Activated gamma-delta T cell treated with anti-CD3 and anti-CD28 coated beads, Interleukin-2, amount 50 U/mL, for 16 hours (primary cell): ENCODE results near the gene TGFBRAP1.

Experiments used
- DNase-seq: peaks from one replicate; pipeline ENCODE4 v3.0.0-alpha.2; 2020; ENCODE audit warnings: low read depth

Gene TGFBRAP1

GRCh38 chr2:105313877-105314276, 15.7 kb downstream of the TGFBRAP1 start:
- no peak for DNase-seq

DNA sequence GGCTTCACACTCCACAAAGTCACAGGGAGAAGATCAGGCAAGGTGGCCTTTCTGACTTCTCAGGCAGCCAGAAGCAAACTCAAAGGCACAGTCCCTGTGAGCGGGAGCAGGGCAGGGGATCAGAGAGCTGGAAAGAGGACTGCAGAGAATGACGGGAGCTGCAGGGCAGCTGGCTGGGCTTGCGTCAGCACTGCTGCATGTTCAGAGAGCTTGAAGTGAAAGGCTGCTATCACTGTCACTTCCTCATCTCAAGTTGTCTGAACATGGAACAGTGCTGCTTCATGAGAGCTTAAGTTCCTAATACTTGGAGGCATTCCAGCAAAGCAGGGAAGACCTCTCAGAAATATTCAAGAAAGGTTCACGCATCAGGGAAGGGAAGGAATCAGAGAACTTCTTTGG, 20.4 kb downstream of the TGFBRAP1 start:
- no peak for DNase-seq

DNA sequence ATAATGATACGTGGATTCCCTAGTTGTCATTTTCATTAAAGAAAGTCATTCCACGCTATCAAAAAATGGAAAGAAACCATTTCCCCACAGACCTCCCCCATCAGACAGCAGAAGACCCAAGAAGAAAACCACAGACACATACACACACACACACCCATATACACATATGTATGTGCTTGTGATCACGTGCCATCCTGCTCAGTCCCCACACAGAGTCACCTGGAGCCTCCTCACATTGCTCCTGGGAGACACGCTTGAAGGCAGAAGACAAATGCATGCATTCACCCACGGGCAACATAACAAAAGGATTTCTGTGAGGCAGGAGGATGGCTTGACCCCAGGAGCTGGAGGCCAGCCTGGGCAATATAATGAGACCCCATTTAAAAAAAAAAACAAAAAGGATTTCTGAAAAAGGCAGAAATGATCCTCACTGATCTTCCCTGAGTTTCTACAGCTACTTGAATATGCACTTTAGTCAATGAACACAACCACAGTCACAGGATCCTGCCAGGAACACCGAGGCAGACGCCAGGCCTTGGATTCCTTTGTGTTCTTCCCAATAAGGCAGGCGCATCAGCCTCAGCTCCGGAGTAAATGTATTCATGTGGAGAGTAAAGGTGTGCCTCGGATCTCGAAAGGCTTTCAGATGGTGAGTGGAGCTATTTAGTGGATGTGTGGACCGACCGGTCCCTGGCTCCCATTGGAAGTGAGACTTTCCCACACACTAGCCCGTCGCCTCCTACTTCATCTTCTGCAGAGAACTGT, 21.0 kb downstream of the TGFBRAP1 start:
- DNase-seq = no peak

- no peak for DNase-seq
Measured at GRCh38 chr2:105307962-105308361, 21.6 kb downstream of the TGFBRAP1 start.

DNA sequence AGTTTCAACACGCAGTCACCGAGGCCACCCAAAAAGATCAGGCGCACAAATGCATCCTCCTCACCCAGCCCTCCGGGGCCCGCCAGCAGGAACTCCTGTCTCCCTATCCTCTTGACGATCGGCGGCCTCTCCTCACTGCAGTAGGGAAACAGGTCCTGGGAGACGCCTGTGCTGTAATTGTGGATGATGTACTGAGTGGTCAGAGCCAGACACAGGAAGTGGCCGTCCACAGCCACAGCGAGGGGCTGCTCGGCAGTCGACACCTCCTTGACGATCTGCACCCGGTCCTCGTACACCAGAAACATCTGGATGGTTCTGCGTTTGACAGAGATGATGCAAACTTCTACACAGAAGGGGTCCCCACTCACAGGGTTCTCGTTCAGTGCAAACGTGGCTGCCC, 22.0 kb downstream of the TGFBRAP1 start:
- DNase-seq = no peak

GRCh38 chr2:105307146-105307545, 22.4 kb downstream of the TGFBRAP1 start:
- DNase-seq = no peak

DNA sequence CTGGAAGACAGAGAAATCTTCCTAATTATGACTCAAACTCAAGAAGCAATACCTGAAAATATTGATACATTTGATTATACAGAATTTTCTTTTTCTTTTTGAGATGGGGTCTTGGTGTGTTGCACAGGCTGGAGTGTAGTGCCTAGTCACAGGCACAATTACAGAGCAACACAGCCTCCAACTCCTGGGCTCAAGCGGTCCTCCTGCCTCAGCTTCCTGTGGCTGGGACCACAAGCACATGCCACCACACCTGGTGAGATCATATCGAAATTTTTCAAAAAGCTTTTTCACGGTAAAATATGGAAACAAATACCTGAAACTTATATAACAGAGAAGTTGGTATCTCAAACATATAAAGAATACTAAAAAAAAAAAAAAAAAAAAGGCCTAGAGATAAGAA, 27.9 kb downstream of the TGFBRAP1 start:
- no peak for DNase-seq

DNA sequence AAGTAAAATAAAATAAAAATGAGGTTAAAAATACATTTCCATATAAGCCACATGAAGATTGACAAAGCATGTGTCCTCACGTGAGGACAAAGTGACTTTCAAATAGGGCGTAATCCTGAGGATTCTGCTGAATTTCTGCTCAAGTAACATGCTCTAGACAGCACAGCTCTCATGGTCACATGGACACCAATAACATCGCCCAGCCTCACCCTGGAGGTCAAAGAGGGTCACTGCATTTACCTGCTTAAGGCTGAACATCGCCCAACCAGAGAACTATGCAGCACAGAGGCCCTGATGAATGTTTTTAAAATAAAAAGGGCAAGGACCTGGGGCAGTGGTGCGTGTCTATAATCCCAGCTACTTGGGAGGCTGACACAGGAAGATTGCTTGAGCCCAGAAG, 30.2 kb downstream of the TGFBRAP1 start:
- no peak for DNase-seq

GRCh38 chr2:105298017-105298416, 31.5 kb downstream of the TGFBRAP1 start:
- no peak for DNase-seq

DNA sequence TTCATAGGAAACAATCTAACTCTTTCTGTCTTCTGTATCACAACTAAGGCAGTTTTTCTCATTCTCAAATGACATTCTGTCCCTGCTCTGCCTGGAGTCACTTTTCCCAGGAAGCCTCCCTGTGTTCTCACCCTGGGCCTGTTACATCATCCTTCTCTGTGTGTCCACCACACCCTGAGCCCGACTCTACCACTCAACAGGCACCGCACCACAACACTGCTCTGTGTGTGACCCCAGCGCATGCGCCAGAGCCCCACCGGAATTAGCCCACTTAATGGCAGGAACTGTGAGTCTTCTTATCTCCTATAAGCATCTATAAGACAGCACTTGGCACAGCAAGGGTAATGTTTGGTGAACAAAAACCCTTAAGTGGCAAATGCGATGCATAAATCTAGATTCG, 32.3 kb downstream of the TGFBRAP1 start:
- no peak for DNase-seq

DNA sequence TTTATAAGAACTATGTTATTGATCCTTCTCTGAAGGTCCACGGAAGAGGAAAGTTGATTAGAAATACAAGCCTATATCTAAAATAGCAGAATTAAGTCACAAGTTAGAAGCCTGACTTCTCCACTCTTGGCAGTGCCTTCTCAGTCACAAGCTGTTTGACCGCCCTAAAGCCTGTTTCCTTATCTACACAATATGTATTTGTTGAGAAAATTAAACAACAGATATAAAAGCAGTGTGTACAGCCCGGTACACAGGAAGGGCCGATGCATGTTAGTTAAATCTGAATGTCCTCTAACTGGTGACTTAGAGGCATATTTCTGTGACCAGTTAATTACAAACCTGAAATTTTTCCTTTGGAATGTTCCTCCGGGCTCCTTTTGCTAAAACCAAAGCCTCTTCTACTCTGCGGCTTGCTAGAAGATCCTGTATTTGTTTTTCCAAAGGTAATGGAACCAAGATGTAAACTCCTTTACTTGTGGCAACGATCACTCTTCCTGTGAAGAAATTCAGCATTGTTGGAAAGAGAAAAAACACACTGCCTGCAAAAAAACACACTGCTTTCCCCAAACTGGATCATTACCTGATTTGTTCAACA, 33.4 kb downstream of the TGFBRAP1 start:
- DNase-seq = no peak

DNA sequence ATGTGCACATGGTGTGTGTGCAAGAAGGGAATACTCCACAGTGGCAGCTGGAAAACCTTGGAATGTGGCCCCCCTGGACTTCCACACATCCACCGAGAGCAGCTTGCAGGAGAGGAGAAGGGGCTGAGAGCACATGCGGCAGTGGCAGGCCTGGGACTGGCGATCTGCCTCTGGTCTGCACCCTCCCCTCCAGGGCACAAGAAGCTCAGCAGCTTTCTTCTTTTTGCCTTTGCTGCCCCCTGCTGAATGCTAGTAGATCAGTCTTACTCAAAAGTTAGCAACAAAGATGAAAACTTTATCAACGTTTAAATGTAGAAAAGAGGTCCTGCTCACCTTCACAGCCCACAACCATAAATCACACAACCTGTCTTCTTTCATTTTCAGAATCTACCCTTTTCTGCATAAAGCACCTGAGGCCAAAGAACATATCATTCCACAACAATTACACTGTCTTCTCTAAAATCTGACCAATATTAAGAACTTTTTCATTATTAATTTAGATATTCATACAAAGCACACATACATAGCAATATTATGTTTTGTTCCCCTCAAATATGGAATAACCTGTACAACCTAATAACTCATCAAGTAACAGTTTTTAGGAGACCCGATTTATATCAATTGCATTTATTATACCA, 34.6 kb downstream of the TGFBRAP1 start:
- no peak for DNase-seq

GRCh38 chr2:105294046-105294445, 35.5 kb downstream of the TGFBRAP1 start:
- DNase-seq = no peak

GRCh38 chr2:105291981-105292380, 37.6 kb downstream of the TGFBRAP1 start:
- DNase-seq = no peak

- DNase-seq = no peak
Measured at GRCh38 chr2:105290981-105291660, 38.4 kb downstream of the TGFBRAP1 start.

- no peak for DNase-seq
Measured at GRCh38 chr2:105288133-105288532, 41.4 kb downstream of the TGFBRAP1 start.

GRCh38 chr2:105287692-105288091, 41.8 kb downstream of the TGFBRAP1 start:
- DNase-seq = no peak

DNA sequence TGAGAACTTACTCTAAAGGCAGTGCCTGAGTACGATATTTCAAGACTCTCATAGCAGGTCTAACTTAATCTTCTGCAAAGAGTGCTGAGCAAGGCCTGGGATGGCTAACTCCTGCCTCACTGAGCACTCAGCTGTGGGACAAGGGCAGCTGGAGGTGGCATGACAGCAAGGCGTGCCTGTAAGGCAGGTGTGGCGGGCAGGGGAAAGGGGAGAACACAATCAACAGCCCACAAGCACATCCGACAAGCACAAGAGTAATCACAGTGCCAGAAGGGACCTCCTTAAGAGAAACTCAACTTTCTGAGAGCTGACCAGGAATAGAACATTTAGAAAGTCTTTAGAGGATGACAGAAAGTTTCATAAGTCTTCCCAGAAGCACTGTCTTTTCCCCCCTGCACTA, 46.0 kb downstream of the TGFBRAP1 start:
- no peak for DNase-seq

GRCh38 chr2:105280281-105280680, 49.3 kb downstream of the TGFBRAP1 start:
- DNase-seq = no peak

GRCh38 chr2:105279126-105279525, 50.4 kb downstream of the TGFBRAP1 start:
- no peak for DNase-seq

GRCh38 chr2:105278654-105279053, 50.9 kb downstream of the TGFBRAP1 start:
- DNase-seq = no peak

GRCh38 chr2:105274046-105274445, 55.5 kb downstream of the TGFBRAP1 start:
- no peak for DNase-seq

DNA sequence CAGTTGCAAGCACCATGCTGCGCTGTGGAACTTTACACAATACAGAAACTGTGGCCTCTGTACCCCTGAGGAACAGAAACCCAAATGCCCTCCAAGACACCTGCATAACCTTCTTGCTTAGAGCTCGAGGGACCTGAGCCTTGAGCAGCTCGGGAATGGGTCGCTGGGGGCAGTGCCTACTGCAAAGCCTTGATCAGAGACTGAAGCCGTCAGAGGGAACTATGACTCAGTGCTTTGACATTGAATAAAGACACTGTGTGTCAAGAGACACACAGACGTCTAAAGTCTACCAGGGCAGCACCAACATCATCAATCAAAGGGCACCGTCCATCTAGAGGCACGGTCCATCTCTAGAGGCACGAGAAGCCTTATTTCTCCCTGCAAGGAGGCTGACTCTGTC, 57.4 kb downstream of the TGFBRAP1 start:
- no peak for DNase-seq
